Right renal cortex interstitium (tissue), 3 donors: ENCODE data around the gene SNRNP70. TPM values are rescaled to one million over a fixed set of nuclear protein-coding genes. Genes with fewer than 3 reads are reported as not detected.

Experiments used
- polyA plus RNA-seq, 3 donors: library from polyadenylated mRNA; unstranded; fragments of 120-200 nt; gene quantifications; one replicate each; pipeline ENCODE4 v1.2.1, GENCODE V29; 2013; ENCODE audit not compliant: insufficient read length in 3 of 3

Gene SNRNP70
- polyA plus RNA-seq, 3 donors: 243 to 292 (median 271) TPM

Other genes with a start within 250 kb of the SNRNP70 start
- gene HSD17B14, start 249.0 kb upstream of the SNRNP70 start, polyA plus RNA-seq: 10 to 100 TPM; 24.0 to 30.9 (median 27.9) TPM
- 10 to 100 TPM; 17.4 to 19.8 (median 17.6) TPM for gene PLEKHA4, start 216.8 kb upstream of the SNRNP70 start, polyA plus RNA-seq
- 10 to 100 TPM; 34.7 to 48.1 (median 35.8) TPM for gene PPP1R15A, start 213.0 kb upstream of the SNRNP70 start, polyA plus RNA-seq
- 1 to 10 TPM in 1 of 3 donors, under 1 TPM in 2; 0.72 to 1.9 (median 0.93) TPM for gene TULP2, start 186.7 kb upstream of the SNRNP70 start, polyA plus RNA-seq
- 100 to 1,000 TPM; 229 to 276 (median 263) TPM for gene NUCB1, start 185.1 kb upstream of the SNRNP70 start, polyA plus RNA-seq
- 1 to 10 TPM; 4.6 to 7.4 (median 5.9) TPM for gene DHDH, start 151.8 kb upstream of the SNRNP70 start, polyA plus RNA-seq
- gene BAX, start 130.6 kb upstream of the SNRNP70 start, polyA plus RNA-seq: 10 to 100 TPM; 47.8 to 70.2 (median 65.9) TPM
- gene FTL, start 120.1 kb upstream of the SNRNP70 start, polyA plus RNA-seq: 1,000 to 10,000 TPM; 2,018 to 2,741 (median 2,584) TPM
- gene GYS1, start 92.1 kb upstream of the SNRNP70 start, polyA plus RNA-seq: 10 to 100 TPM; 35.6 to 38.8 (median 36.1) TPM
- 10 to 100 TPM; 79.2 to 96.2 (median 86.9) TPM for gene RUVBL2, start 91.6 kb upstream of the SNRNP70 start, polyA plus RNA-seq
- gene LHB, start 68.4 kb upstream of the SNRNP70 start, polyA plus RNA-seq: not detected
- gene CGB3, start 61.1 kb upstream of the SNRNP70 start, polyA plus RNA-seq: not detected
- gene CGB2, start 53.6 kb upstream of the SNRNP70 start, polyA plus RNA-seq: not detected
- not detected for gene CGB1, start 48.6 kb upstream of the SNRNP70 start, polyA plus RNA-seq
- gene CGB5, start 41.6 kb upstream of the SNRNP70 start, polyA plus RNA-seq: not detected
- gene CGB8, start 36.3 kb upstream of the SNRNP70 start, polyA plus RNA-seq: not detected
- gene CGB7, start 27.7 kb upstream of the SNRNP70 start, polyA plus RNA-seq: under 1 TPM; 0.78 to 0.94 (median 0.93) TPM
- 1 to 10 TPM; 2.4 to 2.7 (median 2.5) TPM for gene NTF4, start 20.6 kb upstream of the SNRNP70 start, polyA plus RNA-seq
- gene KCNA7, start 12.8 kb upstream of the SNRNP70 start, polyA plus RNA-seq: under 1 TPM; 0.04 TPM
- 1 to 10 TPM; 6.5 to 6.7 (median 6.6) TPM for gene LIN7B, start 28.9 kb downstream of the SNRNP70 start, polyA plus RNA-seq
- under 1 TPM; 0.39 to 0.80 (median 0.74) TPM for gene C19orf73, start 33.7 kb downstream of the SNRNP70 start, polyA plus RNA-seq
- gene PPFIA3, start 34.1 kb downstream of the SNRNP70 start, polyA plus RNA-seq: 1 to 10 TPM; 4.6 to 5.4 (median 4.9) TPM
- 10 to 100 TPM; 29.8 to 36.1 (median 35.5) TPM for gene HRC, start 69.9 kb downstream of the SNRNP70 start, polyA plus RNA-seq
- gene TRPM4, start 72.3 kb downstream of the SNRNP70 start, polyA plus RNA-seq: 10 to 100 TPM; 19.8 to 25.4 (median 20.0) TPM
- 1 to 10 TPM; 2.4 to 2.6 (median 2.6) TPM for gene SLC6A16, start 239.7 kb downstream of the SNRNP70 start, polyA plus RNA-seq
- gene CD37, start 250.0 kb downstream of the SNRNP70 start, polyA plus RNA-seq: 10 to 100 TPM; 32.7 to 37.7 (median 36.9) TPM